Measurements from ENCODE around the gene ARHGAP10. TPM values are rescaled to one million over a fixed set of nuclear protein-coding genes. Genes with fewer than 3 reads are reported as not detected.

ARHGAP10 gene
- total RNA-seq, 4 donors from 2014 or later = 7.0 to 52.8 (median 19.9) TPM

- no peaks in the 10 kb centered on the region for H3K4me1 ChIP-seq
- H3K27ac ChIP-seq = no peak overlapping the region
- TF ChIP-seq, protein P1, sequence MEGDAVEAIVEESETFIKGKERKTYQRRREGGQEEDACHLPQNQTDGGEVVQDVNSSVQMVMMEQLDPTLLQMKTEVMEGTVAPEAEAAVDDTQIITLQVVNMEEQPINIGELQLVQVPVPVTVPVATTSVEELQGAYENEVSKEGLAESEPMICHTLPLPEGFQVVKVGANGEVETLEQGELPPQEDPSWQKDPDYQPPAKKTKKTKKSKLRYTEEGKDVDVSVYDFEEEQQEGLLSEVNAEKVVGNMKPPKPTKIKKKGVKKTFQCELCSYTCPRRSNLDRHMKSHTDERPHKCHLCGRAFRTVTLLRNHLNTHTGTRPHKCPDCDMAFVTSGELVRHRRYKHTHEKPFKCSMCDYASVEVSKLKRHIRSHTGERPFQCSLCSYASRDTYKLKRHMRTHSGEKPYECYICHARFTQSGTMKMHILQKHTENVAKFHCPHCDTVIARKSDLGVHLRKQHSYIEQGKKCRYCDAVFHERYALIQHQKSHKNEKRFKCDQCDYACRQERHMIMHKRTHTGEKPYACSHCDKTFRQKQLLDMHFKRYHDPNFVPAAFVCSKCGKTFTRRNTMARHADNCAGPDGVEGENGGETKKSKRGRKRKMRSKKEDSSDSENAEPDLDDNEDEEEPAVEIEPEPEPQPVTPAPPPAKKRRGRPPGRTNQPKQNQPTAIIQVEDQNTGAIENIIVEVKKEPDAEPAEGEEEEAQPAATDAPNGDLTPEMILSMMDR (IDR thresholded peaks at IDR 0.05) = no peak
- TF ChIP-seq POLR2A (IDR thresholded peaks at IDR 0.05) = no peak
- H3K36me3 ChIP-seq = peaks cover 0 to 5% (median 0%) of the 10 kb centered on the region in 3 donors
- no peaks in the 10 kb centered on the region for H3K27me3 ChIP-seq
- DNase-seq = no peak
- no peaks in the 10 kb centered on the region for H3K9me3 ChIP-seq
- H3K4me3 ChIP-seq = no peak overlapping the region
These were observed 181.2 kb downstream of the ARHGAP10 start for GRCh38 chr4:147913137-147913536.

GRCh38 chr4:147916351-147916750 is 184.5 kb downstream of the ARHGAP10 start:
- no peak for TF ChIP-seq POLR2A (IDR thresholded peaks at IDR 0.05)
- TF ChIP-seq, protein P1 (IDR thresholded peaks at IDR 0.05) = no peak
- no peak for DNase-seq
- no peak overlapping the region for H3K27ac ChIP-seq
- no peaks in the 10 kb centered on the region for H3K4me1 ChIP-seq
- H3K27me3 ChIP-seq = no peaks in the 10 kb centered on the region
- H3K4me3 ChIP-seq = no peak overlapping the region
- peaks cover 0 to 5% (median 0%) of the 10 kb centered on the region in 3 donors for H3K36me3 ChIP-seq
- H3K9me3 ChIP-seq = no peaks in the 10 kb centered on the region

- TF ChIP-seq, protein P1 (IDR thresholded peaks at IDR 0.05) = no peak
- no peak for TF ChIP-seq POLR2A (IDR thresholded peaks at IDR 0.05)
- H3K4me1 ChIP-seq = no peaks in the 10 kb centered on the region
- no peaks in the 10 kb centered on the region for H3K27me3 ChIP-seq
- H3K9me3 ChIP-seq = no peaks in the 10 kb centered on the region
- no peak overlapping the region for H3K27ac ChIP-seq
- H3K4me3 ChIP-seq = no peak overlapping the region
- no peaks in the 10 kb centered on the region for H3K36me3 ChIP-seq
- DNase-seq = no peak
These were observed 191.5 kb downstream of the ARHGAP10 start for GRCh38 chr4:147923381-147923780.

- no peak for DNase-seq
- no peak overlapping the region for H3K4me3 ChIP-seq
- no peaks in the 10 kb centered on the region for H3K9me3 ChIP-seq
- no peaks in the 10 kb centered on the region for H3K4me1 ChIP-seq
- no peaks in the 10 kb centered on the region for H3K27me3 ChIP-seq
- no peak overlapping the region for H3K27ac ChIP-seq
- no peaks in the 10 kb centered on the region for H3K36me3 ChIP-seq
- no peak for TF ChIP-seq POLR2A (IDR thresholded peaks at IDR 0.05)
- TF ChIP-seq, protein P1 (IDR thresholded peaks at IDR 0.05) = no peak
These were observed 192.0 kb downstream of the ARHGAP10 start for GRCh38 chr4:147923854-147924253.

GRCh38 chr4:147924604-147925412 is 192.9 kb downstream of the ARHGAP10 start:
- no peaks in the 10 kb centered on the region for H3K27me3 ChIP-seq
- no peak overlapping the region for H3K27ac ChIP-seq
- peak in 1 of 3 donors; percentile 54 for DNase-seq
- TF ChIP-seq, protein P1 (IDR thresholded peaks at IDR 0.05) = peak in 4 of 6 experiments; percentile 8 to 55 (median 46)
- TF ChIP-seq POLR2A (IDR thresholded peaks at IDR 0.05) = no peak
- H3K36me3 ChIP-seq = no peaks in the 10 kb centered on the region
- H3K4me1 ChIP-seq = no peaks in the 10 kb centered on the region
- no peak overlapping the region for H3K4me3 ChIP-seq
- H3K9me3 ChIP-seq = no peaks in the 10 kb centered on the region

Data from Peyer's patch (tissue), 4 donors.